GM12874 (cell line): ENCODE results near the gene TSR3.

ENCODE experiments used
- TF ChIP-seq, protein P1 (sequence below): IDR thresholded peaks from 2 replicates; pipeline ENCODE4 v1.5.1; 2011; ENCODE audit warnings: low read depth, mild to moderate bottlenecking, control low read depth, low read length, moderate library complexity; ENCODE audit not compliant: insufficient read depth

The TSR3 gene

DNA sequence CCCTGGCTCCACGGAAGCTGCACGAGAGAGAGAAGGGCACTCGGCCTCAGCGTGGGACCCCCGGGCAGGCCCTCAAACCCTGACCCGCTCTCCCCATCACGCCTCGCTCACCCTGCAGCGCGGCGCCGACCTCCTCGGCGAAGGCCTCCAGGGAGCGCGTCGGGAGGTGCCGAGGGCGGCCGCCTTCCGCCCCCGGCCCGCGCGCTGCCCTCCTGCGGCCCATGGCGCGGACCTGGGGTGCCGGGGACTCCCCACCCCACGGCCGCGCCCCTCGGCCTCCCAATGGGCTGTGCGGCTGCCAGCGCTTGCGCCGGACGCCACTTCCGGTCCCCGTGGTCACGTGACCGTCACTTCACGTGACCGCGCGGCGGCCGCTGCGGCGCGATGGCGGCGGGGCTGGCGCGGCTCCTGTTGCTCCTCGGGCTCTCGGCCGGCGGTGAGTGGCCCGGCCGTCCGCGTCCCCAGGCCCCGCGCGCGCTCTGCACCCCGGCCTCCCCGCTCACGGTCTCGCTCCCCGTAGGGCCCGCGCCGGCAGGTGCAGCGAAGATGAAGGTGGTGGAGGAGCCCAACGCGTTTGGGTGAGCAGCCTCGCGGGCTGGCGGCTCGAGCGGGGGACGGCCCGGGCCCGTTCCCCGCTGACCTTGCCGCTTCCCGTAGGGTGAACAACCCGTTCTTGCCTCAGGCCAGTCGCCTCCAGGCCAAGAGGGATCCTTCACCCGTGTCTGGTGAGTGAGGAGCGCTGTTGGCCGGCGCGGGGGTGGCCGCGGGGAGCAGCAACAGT, at the start of gene TSR3, which contains the start of gene GNPTG:
TSR3 (minus strand) TSS at position 297 of the 781 bp plus-strand sequence; CDS start at position 223, 74 bp downstream.
GNPTG (plus strand) TSS at position 350 of the 781 bp plus-strand sequence; CDS start at position 385, 35 bp downstream.
- TF ChIP-seq, protein P1, sequence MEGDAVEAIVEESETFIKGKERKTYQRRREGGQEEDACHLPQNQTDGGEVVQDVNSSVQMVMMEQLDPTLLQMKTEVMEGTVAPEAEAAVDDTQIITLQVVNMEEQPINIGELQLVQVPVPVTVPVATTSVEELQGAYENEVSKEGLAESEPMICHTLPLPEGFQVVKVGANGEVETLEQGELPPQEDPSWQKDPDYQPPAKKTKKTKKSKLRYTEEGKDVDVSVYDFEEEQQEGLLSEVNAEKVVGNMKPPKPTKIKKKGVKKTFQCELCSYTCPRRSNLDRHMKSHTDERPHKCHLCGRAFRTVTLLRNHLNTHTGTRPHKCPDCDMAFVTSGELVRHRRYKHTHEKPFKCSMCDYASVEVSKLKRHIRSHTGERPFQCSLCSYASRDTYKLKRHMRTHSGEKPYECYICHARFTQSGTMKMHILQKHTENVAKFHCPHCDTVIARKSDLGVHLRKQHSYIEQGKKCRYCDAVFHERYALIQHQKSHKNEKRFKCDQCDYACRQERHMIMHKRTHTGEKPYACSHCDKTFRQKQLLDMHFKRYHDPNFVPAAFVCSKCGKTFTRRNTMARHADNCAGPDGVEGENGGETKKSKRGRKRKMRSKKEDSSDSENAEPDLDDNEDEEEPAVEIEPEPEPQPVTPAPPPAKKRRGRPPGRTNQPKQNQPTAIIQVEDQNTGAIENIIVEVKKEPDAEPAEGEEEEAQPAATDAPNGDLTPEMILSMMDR: no peak

DNA sequence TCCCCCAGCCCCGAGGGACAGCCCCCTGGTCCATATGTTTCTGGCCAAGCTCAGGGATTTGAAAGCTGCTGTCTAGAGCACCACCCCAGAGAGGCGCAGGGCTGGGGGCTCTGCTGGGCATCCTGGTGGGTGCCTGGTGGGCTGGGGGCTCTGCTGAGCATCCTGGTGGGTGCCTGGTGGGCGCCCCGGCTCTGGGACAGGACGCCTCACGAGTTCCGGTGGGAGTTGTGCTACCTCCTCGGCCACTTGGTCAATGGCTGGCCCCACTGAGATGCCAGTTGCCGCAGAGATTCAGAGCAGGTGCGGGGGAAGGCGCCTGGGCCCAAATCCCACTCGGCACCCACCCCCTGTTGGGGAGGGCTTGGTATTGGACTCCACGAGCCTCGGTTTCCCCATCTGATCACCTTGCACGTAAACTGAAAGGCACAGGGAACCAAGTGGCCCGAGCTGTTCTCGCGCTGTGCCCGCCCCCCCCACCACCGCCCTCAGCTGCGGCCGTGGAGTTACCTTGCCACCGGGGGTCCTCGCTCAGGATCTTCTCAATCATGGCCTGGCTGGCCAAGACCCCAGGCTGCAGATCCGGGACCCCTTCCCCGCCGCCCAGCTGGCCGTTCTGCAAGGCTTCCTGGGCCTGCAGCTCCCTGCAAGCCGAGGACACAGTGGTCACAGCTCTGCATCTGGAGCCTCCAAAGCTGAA, 49.5 kb upstream of the TSR3 start:
- TF ChIP-seq, protein P1: no peak

DNA sequence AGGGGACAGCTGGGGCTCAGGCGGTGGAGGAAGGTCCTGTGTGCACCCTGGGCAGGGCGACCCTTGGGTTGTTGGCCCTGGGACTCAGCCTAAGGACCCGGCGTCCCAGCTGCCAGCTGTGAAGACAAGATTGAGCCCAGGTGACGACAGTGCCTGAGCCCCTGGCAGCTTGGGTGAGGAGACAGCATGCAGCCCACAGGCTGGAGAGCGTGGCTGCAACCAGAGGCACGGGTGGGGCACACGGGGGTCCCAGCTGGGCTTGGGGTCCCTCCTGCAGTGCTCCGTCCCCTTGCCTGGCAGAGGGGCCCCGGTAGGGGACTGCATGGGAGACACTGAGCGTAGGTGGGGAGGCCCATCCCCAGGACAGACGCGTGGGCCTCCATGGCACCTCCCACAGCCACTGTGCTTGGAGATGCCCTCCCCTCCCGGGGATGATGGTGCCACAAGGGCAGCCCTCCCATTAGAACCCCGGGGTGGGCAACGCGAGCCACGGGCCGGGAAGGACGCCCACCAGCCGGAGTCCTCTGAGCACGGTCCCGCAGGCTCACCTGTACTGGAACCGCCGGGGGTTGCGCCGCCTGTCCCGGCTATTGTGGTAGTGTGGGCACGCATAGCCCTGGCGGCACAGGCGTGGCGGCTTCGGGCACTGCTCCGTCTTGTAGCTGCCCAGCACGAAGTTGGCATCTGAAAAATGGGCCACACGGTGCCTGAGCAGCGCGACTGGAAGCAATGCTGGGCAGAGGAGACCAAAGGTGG, 47.3 kb upstream of the TSR3 start:
- TF ChIP-seq, protein P1: no peak

DNA sequence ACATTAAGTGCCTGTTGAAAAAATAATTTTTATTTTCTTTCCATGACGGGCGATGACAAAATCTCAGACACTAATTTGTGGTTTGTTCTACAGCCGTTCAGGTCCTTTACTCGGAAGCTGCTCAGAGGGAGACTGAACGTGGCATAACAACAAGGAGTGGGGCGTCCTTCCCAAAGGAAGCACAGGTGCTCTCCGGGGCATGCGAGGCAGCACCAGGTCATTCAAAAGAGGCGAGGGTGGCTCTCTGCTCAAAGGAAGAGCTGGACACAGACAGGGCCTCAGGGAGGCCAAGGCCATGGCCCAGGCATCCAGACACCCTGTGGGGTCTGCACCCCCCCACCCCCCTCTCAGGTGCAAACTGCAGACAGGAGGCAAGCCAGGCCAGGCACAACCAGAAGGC, 46.7 kb upstream of the TSR3 start:
- TF ChIP-seq, protein P1: no peak

DNA sequence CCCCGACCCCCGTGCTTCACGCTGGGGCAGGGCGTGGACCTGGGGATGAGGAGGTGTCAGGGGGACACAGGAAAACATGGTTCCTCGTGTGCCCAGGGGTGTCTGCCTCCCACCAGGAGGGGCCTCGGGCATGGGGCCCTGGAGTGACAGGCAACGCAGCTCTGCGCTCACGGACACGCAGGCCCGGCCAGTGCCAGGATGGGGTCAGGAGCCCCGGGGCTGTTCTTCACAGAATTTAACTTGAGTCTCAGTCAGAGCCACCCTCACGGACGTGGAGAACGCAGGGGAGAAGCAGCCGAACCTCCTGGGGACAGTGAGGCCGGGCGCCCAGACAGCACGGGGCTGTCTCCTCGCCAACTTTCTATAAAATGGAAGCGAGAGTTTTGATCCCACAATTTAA, 46.1 kb upstream of the TSR3 start:
- TF ChIP-seq, protein P1: no peak

DNA sequence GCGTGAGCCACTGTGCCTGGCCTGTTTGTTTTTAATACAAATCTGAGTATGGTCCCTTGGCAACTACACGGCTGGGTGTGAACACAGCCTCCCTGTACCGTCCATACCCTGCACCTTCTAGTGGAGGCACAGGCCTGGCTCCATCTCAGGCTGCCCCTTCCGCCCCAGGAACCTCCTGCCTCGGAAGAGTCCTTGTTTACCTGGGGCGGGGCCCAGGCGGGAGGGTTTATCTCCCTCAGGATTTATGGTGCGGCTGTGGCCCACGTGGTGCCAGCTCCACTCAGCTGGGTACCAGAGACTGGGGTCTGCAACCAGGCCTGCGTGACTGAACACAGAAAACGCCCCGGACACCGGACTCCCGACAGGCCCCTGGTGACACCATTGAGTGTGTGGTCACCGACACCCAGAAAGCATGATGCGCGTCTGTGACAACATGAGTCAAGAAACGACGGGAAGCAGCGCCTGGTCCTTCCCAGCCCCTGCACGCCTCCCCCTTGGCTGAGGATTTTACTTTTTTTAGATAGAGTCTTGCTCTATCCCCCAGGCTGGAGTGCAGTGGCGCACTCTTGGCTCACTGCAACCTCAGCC, 43.9 kb upstream of the TSR3 start:
- TF ChIP-seq, protein P1: no peak

DNA sequence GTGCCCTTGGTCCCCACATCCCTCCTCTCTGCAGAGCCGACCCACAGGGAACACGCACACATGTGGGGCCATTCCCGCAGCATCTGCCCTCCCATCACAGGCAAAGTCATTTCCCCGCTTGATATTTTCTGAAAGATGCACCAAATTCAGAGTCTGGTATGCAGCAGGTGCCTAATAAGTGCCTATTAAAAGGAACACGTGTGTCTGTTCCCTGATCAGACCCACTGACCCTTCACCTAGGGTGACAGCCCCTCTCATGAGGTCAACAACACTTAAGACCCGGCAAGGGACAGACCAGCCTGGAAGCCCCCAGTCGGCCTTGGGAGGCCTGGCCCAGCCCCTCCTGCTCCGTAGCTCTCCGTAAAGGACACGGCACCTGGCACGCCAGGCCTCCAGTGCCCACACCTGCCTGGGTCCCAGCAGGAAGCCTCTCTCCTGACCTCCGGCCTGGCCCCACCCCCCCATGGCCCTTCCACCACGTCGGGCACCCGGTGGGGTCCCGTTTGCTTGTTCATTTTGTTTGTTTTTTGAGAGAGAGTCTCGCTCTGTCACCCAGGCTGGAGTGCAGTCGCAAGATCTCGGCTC, 42.8 kb upstream of the TSR3 start:
- TF ChIP-seq, protein P1: no peak
